GM13976 (cell line): ENCODE results near the gene NCOA5.

Experiments
- DNase-seq: peaks from one replicate; pipeline ENCODE4 v3.0.0; 2012; ENCODE audit warnings: low spot score
- CTCF ChIP-seq: IDR thresholded peaks from 2 replicates; pipeline ENCODE4 v1.5.1; 2012; ENCODE audit warnings: borderline replicate concordance, mild to moderate bottlenecking; ENCODE audit not compliant: insufficient read depth; ENCODE audit errors: extremely low read depth, missing control alignments, control extremely low read depth
- in situ Hi-C: fragments of 300-500 bp; cut with MboI; formaldehyde crosslinking; loops from one replicate; pipeline ENCODE4 v1.12.0; 2022; ENCODE audit warnings: low sequenced_read_pairs, mixed read lengths, inconsistent platforms; ENCODE audit not compliant: unreplicated experiment

Gene NCOA5

GRCh38 chr20:46133886-46134654 is 44.3 kb upstream of the NCOA5 start:
- no peak for DNase-seq
- in situ Hi-C loops = loop anchor here (25.0 kb wide), 1 partner anchor 553 kb away; the partner anchor contains the start of gene TP53RK
- TF ChIP-seq CTCF = no peak

GRCh38 chr20:46132705-46133120 is 43.0 kb upstream of the NCOA5 start:
- peak; percentile 93 for TF ChIP-seq CTCF
- DNase-seq = peak; percentile 86
- in situ Hi-C loops = loop anchor here (25.0 kb wide), 1 partner anchor 555 kb away; the partner anchor contains the start of gene TP53RK

- TF ChIP-seq CTCF = no peak
- in situ Hi-C loops = loop anchor here (25.0 kb wide), 1 partner anchor 556 kb away; the partner anchor contains the start of gene TP53RK
- no peak for DNase-seq
Observed at GRCh38 chr20:46131396-46131795, 41.6 kb upstream of the NCOA5 start.

- peak; percentile 51 for DNase-seq
- in situ Hi-C loops = loop anchor here (25.0 kb wide), 1 partner anchor 557 kb away; the partner anchor contains the start of gene TP53RK
- TF ChIP-seq CTCF = no peak
Observed at GRCh38 chr20:46130534-46130933, 40.8 kb upstream of the NCOA5 start.

- TF ChIP-seq CTCF = no peak
- peak; percentile 48 for DNase-seq
- in situ Hi-C loops = loop anchor here (25.0 kb wide), 1 partner anchor 557 kb away; the partner anchor contains the start of gene TP53RK
Observed at GRCh38 chr20:46129955-46130481, 40.3 kb upstream of the NCOA5 start.

GRCh38 chr20:46128310-46129151 is 38.8 kb upstream of the NCOA5 start:
- no peak for DNase-seq
- in situ Hi-C loops = loop anchor here (25.0 kb wide), 1 partner anchor 559 kb away; the partner anchor contains the start of gene TP53RK
- TF ChIP-seq CTCF = peak; percentile 44
